ENCODE data around the gene TCF12.

DNA sequence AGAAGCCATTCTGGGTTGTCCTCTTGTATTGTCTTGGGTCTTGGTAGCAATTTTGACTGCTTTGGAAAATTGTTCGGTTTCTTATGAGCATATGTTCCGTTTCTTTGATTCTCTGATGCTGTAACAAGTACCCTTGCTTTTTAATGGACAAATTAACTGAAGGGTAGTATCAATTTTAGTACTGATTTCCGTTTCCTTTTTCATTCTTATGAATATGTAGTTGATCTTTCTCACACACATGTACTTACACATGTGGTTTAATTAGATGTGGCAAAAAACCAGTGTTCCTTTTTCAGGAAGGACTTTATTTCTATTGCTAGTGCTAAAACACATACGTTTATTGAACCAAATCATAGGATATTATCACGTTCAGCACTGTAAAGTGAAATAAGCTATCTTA lies 119.1 kb downstream of the TCF12 start:
- no peak for TF ChIP-seq EP300 (IDR thresholded peaks at IDR 0.05)
- TF ChIP-seq, protein P1, sequence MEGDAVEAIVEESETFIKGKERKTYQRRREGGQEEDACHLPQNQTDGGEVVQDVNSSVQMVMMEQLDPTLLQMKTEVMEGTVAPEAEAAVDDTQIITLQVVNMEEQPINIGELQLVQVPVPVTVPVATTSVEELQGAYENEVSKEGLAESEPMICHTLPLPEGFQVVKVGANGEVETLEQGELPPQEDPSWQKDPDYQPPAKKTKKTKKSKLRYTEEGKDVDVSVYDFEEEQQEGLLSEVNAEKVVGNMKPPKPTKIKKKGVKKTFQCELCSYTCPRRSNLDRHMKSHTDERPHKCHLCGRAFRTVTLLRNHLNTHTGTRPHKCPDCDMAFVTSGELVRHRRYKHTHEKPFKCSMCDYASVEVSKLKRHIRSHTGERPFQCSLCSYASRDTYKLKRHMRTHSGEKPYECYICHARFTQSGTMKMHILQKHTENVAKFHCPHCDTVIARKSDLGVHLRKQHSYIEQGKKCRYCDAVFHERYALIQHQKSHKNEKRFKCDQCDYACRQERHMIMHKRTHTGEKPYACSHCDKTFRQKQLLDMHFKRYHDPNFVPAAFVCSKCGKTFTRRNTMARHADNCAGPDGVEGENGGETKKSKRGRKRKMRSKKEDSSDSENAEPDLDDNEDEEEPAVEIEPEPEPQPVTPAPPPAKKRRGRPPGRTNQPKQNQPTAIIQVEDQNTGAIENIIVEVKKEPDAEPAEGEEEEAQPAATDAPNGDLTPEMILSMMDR (IDR thresholded peaks at IDR 0.05), result no peak

Data from esophagus muscularis mucosa (tissue), 3 donors.